Glutamatergic neuron (in vitro differentiated cells): ENCODE results near the gene BMP5. TPM values are rescaled to one million over a fixed set of nuclear protein-coding genes. Genes with fewer than 3 reads are reported as not detected.

Source experiments
- DNase-seq: peaks from one replicate; pipeline ENCODE4 v3.0.0; 2022
- H3K27ac Mint-ChIP-seq: one replicate; pipeline ENCODE4 v1.8.0; 2020; ENCODE audit warnings: mild to moderate bottlenecking, mixed read lengths, inconsistent platforms; ENCODE audit not compliant: unreplicated experiment
- H3K27me3 Mint-ChIP-seq: one replicate; pipeline ENCODE4 v1.8.0; 2020; ENCODE audit warnings: mild to moderate bottlenecking, moderate library complexity, mixed read lengths, inconsistent platforms; ENCODE audit not compliant: unreplicated experiment
- H3K36me3 Mint-ChIP-seq: one replicate; pipeline ENCODE4 v1.8.0; 2020; ENCODE audit warnings: mild to moderate bottlenecking, mixed read lengths, inconsistent platforms; ENCODE audit not compliant: unreplicated experiment
- H3K4me1 Mint-ChIP-seq: one replicate; pipeline ENCODE4 v1.8.0; 2020; ENCODE audit warnings: mild to moderate bottlenecking, low read depth, mixed read lengths, inconsistent platforms; ENCODE audit not compliant: unreplicated experiment
- H3K4me3 Mint-ChIP-seq: one replicate; pipeline ENCODE4 v1.8.0; 2020; ENCODE audit warnings: mild to moderate bottlenecking, mixed read lengths, inconsistent platforms; ENCODE audit not compliant: unreplicated experiment
- H3K9me3 Mint-ChIP-seq: one replicate; pipeline ENCODE4 v1.8.0; 2020; ENCODE audit warnings: mild to moderate bottlenecking, moderate library complexity, mixed read lengths, inconsistent platforms; ENCODE audit not compliant: unreplicated experiment
- total RNA-seq: library from RNA; stranded (reverse); fragmentation: NEBNext Ultra II Directional; extraction: Animal tissue kit (Norgen Biotek cat#: 25700); gene quantifications from one replicate; pipeline ENCODE4 v1.2.1, GENCODE V29; 2021; ENCODE audit not compliant: unreplicated experiment
- TF ChIP-seq, protein P1 (sequence below): fragments of 200-600 bp; sonication (generic); IDR thresholded peaks from one replicate; pipeline ENCODE4 v1.5.0; 2021; ENCODE audit not compliant: partially characterized antibody, unreplicated experiment

Gene BMP5
- total RNA-seq, 1 donor from 2014 or later: 1.1 TPM

DNA sequence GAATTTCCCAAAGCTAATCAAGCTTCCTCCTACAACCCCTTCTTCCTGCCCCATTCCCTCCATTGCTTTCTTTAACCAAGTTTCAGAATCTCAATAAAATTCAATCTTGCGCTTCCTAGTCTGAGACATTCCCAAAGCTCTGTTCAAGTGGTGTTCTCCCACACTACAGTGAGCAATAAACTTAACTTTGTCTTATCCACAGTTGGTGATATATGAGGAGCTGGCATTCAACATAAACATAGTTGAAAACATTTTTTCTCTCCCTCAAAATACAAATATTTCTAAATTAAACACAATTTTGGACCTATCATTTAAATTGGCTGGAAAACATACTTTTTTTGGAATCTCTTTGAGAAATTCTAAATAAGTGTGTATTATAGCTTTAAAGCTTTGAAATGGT is 166.7 kb downstream of the BMP5 start:
- TF ChIP-seq, protein P1, sequence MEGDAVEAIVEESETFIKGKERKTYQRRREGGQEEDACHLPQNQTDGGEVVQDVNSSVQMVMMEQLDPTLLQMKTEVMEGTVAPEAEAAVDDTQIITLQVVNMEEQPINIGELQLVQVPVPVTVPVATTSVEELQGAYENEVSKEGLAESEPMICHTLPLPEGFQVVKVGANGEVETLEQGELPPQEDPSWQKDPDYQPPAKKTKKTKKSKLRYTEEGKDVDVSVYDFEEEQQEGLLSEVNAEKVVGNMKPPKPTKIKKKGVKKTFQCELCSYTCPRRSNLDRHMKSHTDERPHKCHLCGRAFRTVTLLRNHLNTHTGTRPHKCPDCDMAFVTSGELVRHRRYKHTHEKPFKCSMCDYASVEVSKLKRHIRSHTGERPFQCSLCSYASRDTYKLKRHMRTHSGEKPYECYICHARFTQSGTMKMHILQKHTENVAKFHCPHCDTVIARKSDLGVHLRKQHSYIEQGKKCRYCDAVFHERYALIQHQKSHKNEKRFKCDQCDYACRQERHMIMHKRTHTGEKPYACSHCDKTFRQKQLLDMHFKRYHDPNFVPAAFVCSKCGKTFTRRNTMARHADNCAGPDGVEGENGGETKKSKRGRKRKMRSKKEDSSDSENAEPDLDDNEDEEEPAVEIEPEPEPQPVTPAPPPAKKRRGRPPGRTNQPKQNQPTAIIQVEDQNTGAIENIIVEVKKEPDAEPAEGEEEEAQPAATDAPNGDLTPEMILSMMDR: no peak
- Mint-ChIP-seq H3K27me3 (no peaks in the 10 kb centered on the region), H3K4me3 (no peak overlapping the region), H3K9me3 (no peaks in the 10 kb centered on the region), H3K36me3 (no peaks in the 10 kb centered on the region), H3K4me1 (no peaks in the 10 kb centered on the region), H3K27ac (no peak overlapping the region)
- no peak for DNase-seq

DNA sequence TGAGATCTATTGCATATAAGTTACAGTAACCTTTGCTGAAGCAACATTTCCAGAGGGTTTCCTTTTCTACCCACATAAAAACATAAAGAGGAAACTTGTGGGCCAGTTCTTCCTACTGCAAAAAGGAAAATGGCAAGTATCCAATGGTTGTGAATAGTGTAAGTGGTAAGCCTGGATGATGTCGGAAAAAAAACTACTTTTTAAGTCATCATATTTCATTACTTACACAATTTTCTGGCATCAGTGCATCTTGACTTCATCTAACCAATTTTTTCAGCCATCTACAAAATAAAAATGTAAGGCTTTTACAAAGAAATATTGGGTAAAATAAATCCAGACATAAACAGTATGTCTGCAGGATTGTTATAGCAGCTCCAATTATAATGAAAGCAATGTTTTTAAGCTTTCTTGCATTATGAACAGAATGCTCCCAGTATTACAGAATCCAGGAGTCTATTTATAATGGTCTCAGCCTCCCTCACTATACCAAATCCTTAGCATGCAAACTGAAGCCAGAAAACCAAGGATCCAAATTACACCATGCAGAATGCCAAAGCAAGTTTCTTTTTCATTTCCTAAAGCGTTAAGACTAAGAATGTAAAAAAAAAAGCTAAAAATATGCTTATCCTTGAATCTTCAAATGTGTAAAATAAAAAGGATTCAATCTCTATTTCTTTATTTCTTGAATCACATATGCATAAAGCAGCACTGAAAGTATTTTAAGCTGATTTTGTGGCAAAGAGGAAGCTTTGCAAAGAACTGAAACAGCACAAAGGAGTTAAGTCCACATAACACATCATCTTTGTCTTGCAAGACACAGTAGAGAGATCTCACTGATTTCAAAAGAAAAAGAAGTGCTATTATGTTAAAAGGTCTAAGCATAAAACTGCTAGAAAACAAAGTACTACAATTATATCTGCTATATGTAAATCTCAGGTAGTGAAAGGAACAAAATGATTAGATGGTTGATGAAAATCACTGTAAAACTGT is 169.6 kb downstream of the BMP5 start:
- no peaks in the 10 kb centered on the region for H3K4me1 Mint-ChIP-seq
- no peaks in the 10 kb centered on the region for H3K36me3 Mint-ChIP-seq
- no peaks in the 10 kb centered on the region for H3K27me3 Mint-ChIP-seq
- TF ChIP-seq, protein P1: no peak
- H3K4me3 Mint-ChIP-seq: no peak overlapping the region
- no peak for DNase-seq
- H3K27ac Mint-ChIP-seq: no peak overlapping the region
- H3K9me3 Mint-ChIP-seq: no peaks in the 10 kb centered on the region

DNA sequence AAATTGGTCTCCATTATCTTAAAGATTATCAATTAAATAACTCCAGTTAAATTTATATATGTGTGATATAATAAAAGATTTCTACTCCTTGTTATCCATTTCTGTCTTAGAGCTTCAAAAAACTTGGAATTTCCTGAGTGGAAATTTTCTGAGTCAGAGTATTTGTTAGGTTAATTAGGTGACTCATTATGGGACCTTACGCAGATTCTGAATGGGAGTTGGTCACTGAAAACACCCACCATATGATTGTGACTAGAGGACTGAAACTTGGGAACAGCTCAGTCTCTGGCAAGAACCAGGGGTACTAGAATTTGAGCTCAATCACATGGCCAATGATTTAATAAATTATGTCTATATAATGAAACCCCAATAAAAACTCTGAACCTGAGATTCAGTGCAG is 171.0 kb downstream of the BMP5 start:
- Mint-ChIP-seq H3K9me3 (no peaks in the 10 kb centered on the region), H3K27me3 (no peaks in the 10 kb centered on the region), H3K36me3 (no peaks in the 10 kb centered on the region), H3K27ac (no peak overlapping the region), H3K4me3 (no peak overlapping the region), H3K4me1 (no peaks in the 10 kb centered on the region)
- TF ChIP-seq, protein P1: no peak
- DNase-seq: no peak
